ENCODE measurements around the gene ACTN1.

- no peak for TF ChIP-seq CTCF (IDR thresholded peaks at IDR 0.05)
- no peak for TF ChIP-seq POLR2AphosphoS5 (IDR thresholded peaks at IDR 0.05; ENCODE audit: low read depth, low read length)
- no peak for TF ChIP-seq SIN3A (IDR thresholded peaks at IDR 0.05; ENCODE audit: borderline replicate concordance, insufficient read depth, low read depth, low read length)
- TF ChIP-seq REST (IDR thresholded peaks at IDR 0.05; ENCODE audit: insufficient read depth in 1 of 2, low read depth in 2 of 2, low read length in 1 of 2) = no peak
Measured at GRCh38 chr14:68881396-68881795, 97.7 kb downstream of the ACTN1 start.
